Fibroblast of skin of scalp (primary cell): ENCODE measurements around the gene TDRD1.

Experiments
- DNase-seq: peaks from one replicate; pipeline ENCODE4 v3.0.0-alpha.2; 2013

The TDRD1 gene

GRCh38 chr10:114239117-114239993 lies 60.2 kb downstream of the TDRD1 start, which contains the start of gene VWA2:
Gene VWA2 (plus strand): TSS chr10:114239254. CDS start chr10:114248714, 9,460 bp downstream.
- no peak for DNase-seq

- no peak for DNase-seq
Observed at GRCh38 chr10:114239994-114240345, 60.8 kb downstream of the TDRD1 start.

GRCh38 chr10:114242235-114242634 lies 63.1 kb downstream of the TDRD1 start:
- no peak for DNase-seq

GRCh38 chr10:114243661-114244060 lies 64.5 kb downstream of the TDRD1 start:
- no peak for DNase-seq

GRCh38 chr10:114244126-114244525 lies 65.0 kb downstream of the TDRD1 start:
- no peak for DNase-seq

GRCh38 chr10:114245121-114245791 lies 66.1 kb downstream of the TDRD1 start:
- DNase-seq: no peak

GRCh38 chr10:114246679-114247305 lies 67.6 kb downstream of the TDRD1 start:
- no peak for DNase-seq

GRCh38 chr10:114250236-114250635 lies 71.1 kb downstream of the TDRD1 start:
- no peak for DNase-seq

- DNase-seq: no peak
Observed at GRCh38 chr10:114250716-114251115, 71.6 kb downstream of the TDRD1 start.

- DNase-seq: no peak
Observed at GRCh38 chr10:114252092-114252491, 72.9 kb downstream of the TDRD1 start.

GRCh38 chr10:114252883-114253282 lies 73.7 kb downstream of the TDRD1 start:
- DNase-seq: no peak

- no peak for DNase-seq
Observed at GRCh38 chr10:114255227-114255626, 76.1 kb downstream of the TDRD1 start.

GRCh38 chr10:114256008-114256765 lies 77.0 kb downstream of the TDRD1 start:
- no peak for DNase-seq

- DNase-seq: no peak
Observed at GRCh38 chr10:114256822-114257221, 77.7 kb downstream of the TDRD1 start.

- DNase-seq: no peak
Observed at GRCh38 chr10:114257498-114257897, 78.3 kb downstream of the TDRD1 start.

GRCh38 chr10:114258274-114258840 lies 79.2 kb downstream of the TDRD1 start:
- no peak for DNase-seq

GRCh38 chr10:114259824-114260223 lies 80.7 kb downstream of the TDRD1 start:
- DNase-seq: no peak

GRCh38 chr10:114260366-114260765 lies 81.2 kb downstream of the TDRD1 start:
- DNase-seq: no peak

- peak; percentile 51 for DNase-seq
Observed at GRCh38 chr10:114261076-114261475, 81.9 kb downstream of the TDRD1 start.

GRCh38 chr10:114262496-114262895 lies 83.3 kb downstream of the TDRD1 start:
- DNase-seq: no peak

GRCh38 chr10:114265392-114266053 lies 86.4 kb downstream of the TDRD1 start:
- DNase-seq: no peak

- no peak for DNase-seq
Observed at GRCh38 chr10:114266521-114266920, 87.4 kb downstream of the TDRD1 start.
